ENCODE measurements around the gene LRMDA.

The LRMDA gene

GRCh38 chr10:75858339-75858738 lies 426.9 kb downstream of the LRMDA start:
- no peak for TF ChIP-seq CTCF (IDR thresholded peaks at IDR 0.05; ENCODE audit: low read depth, low read length)
- no peak overlapping the region for H3K4me3 ChIP-seq (ENCODE audit: low read depth, low read length)
- in situ Hi-C loops (cut with HindIII; ENCODE audit: low sequenced_read_pairs) = no loop called here
- DNase-seq (ENCODE audit: low read depth, low spot score) = no peak

GRCh38 chr10:75859141-75859540 lies 427.7 kb downstream of the LRMDA start:
- in situ Hi-C loops (cut with HindIII; ENCODE audit: low sequenced_read_pairs) = no loop called here
- DNase-seq (ENCODE audit: low read depth, low spot score) = no peak

GRCh38 chr10:75860009-75860408 lies 428.6 kb downstream of the LRMDA start:
- no peak overlapping the region for H3K4me3 ChIP-seq (ENCODE audit: low read depth, low read length)
- DNase-seq (ENCODE audit: low read depth, low spot score) = no peak
- TF ChIP-seq CTCF (IDR thresholded peaks at IDR 0.05; ENCODE audit: low read depth, low read length) = no peak
- in situ Hi-C loops (cut with HindIII; ENCODE audit: low sequenced_read_pairs) = no loop called here

More at GRCh38 chr10:75859141-75859540, 427.7 kb downstream of the LRMDA start:
- H3K4me3 ChIP-seq (ENCODE audit: low read depth, low read length) = no peak overlapping the region
- no peak for TF ChIP-seq CTCF (IDR thresholded peaks at IDR 0.05; ENCODE audit: low read depth, low read length)

- no peak overlapping the region for H3K4me3 ChIP-seq (ENCODE audit: low read depth, low read length)
- DNase-seq (ENCODE audit: low read depth, low spot score) = no peak
- in situ Hi-C loops (cut with HindIII; ENCODE audit: low sequenced_read_pairs) = no loop called here
- TF ChIP-seq CTCF (IDR thresholded peaks at IDR 0.05; ENCODE audit: low read depth, low read length) = no peak
Observed at GRCh38 chr10:75861582-75861981, 430.2 kb downstream of the LRMDA start.

- H3K4me3 ChIP-seq (ENCODE audit: low read depth, low read length) = no peak overlapping the region
- no peak for DNase-seq (ENCODE audit: low read depth, low spot score)
- in situ Hi-C loops (cut with HindIII; ENCODE audit: low sequenced_read_pairs) = no loop called here
- no peak for TF ChIP-seq CTCF (IDR thresholded peaks at IDR 0.05; ENCODE audit: low read depth, low read length)
Observed at GRCh38 chr10:75862935-75863334, 431.5 kb downstream of the LRMDA start.

- no peak for TF ChIP-seq CTCF (IDR thresholded peaks at IDR 0.05; ENCODE audit: low read depth, low read length)
- in situ Hi-C loops (cut with HindIII; ENCODE audit: low sequenced_read_pairs) = no loop called here
Observed at GRCh38 chr10:75864717-75865116, 433.3 kb downstream of the LRMDA start.

More at GRCh38 chr10:75864717-75865116, 433.3 kb downstream of the LRMDA start:
- H3K4me3 ChIP-seq (ENCODE audit: low read depth, low read length) = no peak overlapping the region
- DNase-seq (ENCODE audit: low read depth, low spot score) = no peak

Measured in astrocyte of the spinal cord (primary cell).